GM12878 (cell line): Measurements from ENCODE around the gene ZCCHC18.

ENCODE experiments used
- EZH2 ChIP-seq: IDR thresholded peaks from 2 replicates; pipeline ENCODE4 v1.6.1; 2012; ENCODE audit warnings: low read depth, mild to moderate bottlenecking, control low read depth, inconsistent platforms, low read length, borderline replicate concordance; ENCODE audit not compliant: control insufficient read depth
- KDM1A ChIP-seq: fragments of 200-600 bp; sonication (generic); IDR thresholded peaks from 2 replicates; pipeline ENCODE4 v1.6.1; 2016; ENCODE audit warnings: borderline replicate concordance
- NFXL1 ChIP-seq: fragments of 450-650 bp; IDR thresholded peaks from 2 replicates; pipeline ENCODE4 v1.6.1; 2017; ENCODE audit warnings: antibody characterized with exemption, mild to moderate bottlenecking, borderline replicate concordance

DNA sequence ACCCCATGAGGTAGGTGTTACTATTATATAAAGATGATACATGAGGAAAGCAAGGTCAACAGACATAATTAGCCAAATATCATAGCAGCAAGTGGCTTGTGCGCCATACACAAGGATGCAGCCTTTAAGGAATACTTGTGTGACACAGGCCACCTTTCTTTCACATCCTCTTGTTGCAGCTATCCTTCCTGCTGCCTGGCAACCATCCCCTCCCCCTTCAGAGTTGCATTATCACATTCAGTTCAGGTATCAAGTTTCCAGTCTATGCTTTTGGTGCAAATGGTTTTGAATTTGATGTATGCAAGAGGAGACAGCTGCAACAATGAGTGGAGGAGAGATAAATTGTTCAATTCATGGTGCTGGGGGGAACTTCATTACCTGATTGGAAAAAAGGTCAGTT, 6.4 kb downstream of the ZCCHC18 start:
- TF ChIP-seq NFXL1: no peak
- TF ChIP-seq KDM1A: no peak
- no peak for TF ChIP-seq EZH2
